Activated CD4-positive, alpha-beta T cell treated with anti-CD3 and anti-CD28 coated beads for 24 hours (primary cell): ENCODE results near the gene GPAT3.
"Not testable (repeated sequence)": the region's sequence is repeated elsewhere in the genome, so short reads cannot be mapped to it uniquely, and the experiment has no call there.

Source experiments
- DNase-seq, 2 donors: peaks; one replicate each; pipeline ENCODE4 v3.0.0-alpha.2; 2020; ENCODE audit warnings: low read depth in 2 of 2

The GPAT3 gene

GRCh38 chr4:83603129-83603528 lies 67.2 kb downstream of the GPAT3 start:
- DNase-seq = no peak

- DNase-seq = no peak
Measured at GRCh38 chr4:83604321-83604720, 68.4 kb downstream of the GPAT3 start.

DNA sequence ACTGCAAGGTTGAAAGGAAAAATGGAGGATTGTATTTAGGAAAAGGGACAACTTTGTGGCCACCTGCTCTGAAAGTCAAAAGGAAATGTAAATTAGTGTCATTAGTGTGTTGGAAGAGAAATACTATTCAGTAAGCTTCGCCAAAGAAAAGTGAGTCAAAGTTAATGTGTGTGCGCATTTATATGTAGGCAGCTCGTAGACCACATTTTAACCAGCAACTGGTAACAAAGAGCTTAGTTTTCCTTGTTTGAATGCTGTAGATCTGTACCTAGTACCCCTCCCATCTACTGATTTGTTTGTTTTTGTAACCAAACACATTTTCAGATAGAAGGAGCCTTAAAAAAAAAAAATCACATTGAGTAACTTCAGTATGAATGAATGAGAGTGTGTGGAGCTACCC lies 69.3 kb downstream of the GPAT3 start:
- no peak for DNase-seq

GRCh38 chr4:83605744-83606172 lies 69.8 kb downstream of the GPAT3 start:
- DNase-seq = no peak

- no peak for DNase-seq
Measured at GRCh38 chr4:83606460-83606859, 70.6 kb downstream of the GPAT3 start.

DNA sequence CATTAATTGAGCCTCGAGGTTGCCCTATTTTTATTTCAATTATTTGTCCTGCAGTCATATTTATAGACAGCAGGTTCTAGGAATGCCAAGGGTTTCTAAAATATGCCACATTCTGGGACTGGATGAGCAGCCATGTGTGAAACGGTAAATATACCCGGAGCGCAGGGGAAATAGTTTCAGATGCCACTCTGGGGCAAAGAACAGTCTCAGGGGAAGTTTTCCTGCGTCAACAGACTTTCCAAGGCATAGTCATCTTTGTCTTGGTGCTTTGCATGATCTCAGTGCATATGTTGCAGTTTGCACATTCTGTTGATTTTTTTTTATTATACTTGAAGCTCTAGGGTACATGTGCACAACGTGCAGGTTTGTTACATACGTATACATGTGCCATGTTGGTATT lies 71.0 kb downstream of the GPAT3 start:
- no peak for DNase-seq

DNA sequence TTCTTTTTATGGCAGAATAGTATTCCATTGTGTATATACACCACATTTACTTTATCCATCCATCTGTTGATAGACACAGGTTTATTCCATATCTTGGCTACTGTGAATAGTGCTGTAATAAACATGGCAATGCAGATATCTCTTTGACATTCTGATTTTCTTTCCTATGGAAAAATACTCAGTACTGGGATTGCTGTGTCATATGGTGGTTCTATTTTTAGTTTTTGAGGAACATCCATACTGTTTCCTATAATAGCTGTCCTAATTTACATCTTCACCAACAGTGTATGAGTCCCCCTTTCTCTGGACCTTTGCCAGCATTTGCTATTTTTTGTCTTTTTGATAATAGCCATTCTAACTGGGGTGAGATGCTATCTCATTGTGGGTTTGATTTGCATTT lies 73.5 kb downstream of the GPAT3 start:
- DNase-seq = no peak

DNA sequence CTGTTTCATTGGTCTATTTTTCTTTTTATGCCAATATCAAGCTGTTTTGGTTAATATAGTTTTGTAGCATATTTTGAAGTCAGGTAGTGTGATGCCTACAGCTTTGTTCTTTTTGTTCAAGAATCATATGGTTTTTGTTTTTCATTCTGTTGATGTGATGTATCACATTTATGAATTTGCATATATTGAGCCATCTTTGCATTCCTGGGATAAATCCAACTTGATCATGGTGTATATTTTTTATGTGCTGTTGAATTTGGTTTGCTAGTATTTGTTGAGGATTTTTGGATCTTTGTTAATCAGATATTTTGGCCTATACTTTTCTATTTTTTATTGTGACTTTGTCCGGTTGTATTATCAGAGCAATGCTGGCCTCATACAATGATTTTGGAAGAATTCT lies 74.8 kb downstream of the GPAT3 start:
- no peak for DNase-seq

DNA sequence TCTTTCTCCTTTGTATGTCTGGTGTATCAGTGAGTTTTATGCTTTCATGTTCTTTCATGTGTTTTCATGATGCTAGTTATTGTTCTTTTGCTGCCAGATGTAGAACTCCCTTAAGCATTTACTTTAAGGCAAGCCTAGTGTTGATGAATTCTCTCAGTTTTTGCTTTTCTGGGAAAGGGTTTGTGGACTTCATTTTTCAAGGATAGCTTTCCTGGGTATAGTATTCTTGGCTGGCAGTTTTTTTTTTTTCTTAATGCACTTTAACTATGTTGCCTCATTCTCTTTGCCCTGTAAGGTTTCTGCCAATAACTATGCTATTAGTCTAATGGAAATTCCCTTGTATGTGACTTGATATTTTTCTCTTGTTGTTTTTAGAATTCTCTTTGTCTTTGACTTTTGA lies 77.1 kb downstream of the GPAT3 start:
- no peak for DNase-seq

- no peak for DNase-seq
Measured at GRCh38 chr4:83613994-83614393, 78.1 kb downstream of the GPAT3 start.

GRCh38 chr4:83616252-83616651 lies 80.3 kb downstream of the GPAT3 start:
- no peak for DNase-seq

- no peak for DNase-seq
Measured at GRCh38 chr4:83617371-83618035, 81.6 kb downstream of the GPAT3 start.

DNA sequence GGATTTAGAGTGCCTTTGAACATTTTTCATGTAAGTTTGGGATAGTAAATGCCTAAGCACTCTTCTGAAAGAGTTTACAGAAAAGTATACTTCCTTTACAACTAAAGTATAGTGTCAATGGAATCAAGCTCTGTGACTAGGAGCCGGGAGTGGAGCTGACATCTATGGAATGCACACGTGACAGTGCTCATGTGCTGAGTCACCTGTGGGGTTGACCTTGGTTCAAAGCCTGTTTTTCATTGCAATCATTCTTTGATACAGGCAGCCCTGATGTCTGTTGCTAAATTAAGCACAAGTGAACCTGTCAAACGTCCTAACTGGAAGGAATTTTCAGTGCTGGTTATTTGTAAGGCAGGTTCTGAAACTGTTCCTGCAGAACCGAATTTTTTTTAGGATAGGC lies 82.5 kb downstream of the GPAT3 start:
- DNase-seq = no peak

DNA sequence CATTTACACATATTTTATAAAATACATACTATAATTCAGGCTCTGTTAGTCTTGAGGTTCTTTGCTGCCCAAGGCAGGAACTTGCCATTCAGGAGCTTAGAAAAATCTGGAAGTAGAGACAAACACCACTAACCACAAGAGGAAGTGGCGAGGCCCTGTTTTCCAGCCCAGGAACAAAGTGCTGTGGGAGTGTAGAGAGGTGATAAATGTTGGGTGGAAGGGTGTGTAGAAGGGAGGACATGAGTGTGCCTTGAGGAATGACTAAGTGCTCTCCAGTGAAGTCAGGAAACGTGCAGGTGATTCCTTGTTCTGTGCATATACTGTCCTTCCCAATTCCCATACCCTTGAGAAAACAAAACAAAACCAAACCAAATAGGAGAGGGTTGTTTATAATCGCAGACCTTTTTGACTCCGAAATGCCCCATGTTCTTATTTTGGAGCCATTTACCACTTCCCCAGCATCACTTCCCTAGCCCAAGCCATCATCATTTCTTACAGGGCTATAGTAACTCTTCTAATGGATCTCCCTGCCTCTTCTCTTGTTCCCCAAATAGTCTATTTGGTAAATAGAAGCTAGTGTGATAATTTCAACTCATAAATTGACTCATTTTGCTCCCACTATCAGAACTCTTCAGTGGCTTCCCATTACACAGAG lies 83.2 kb downstream of the GPAT3 start:
- no peak for DNase-seq

DNA sequence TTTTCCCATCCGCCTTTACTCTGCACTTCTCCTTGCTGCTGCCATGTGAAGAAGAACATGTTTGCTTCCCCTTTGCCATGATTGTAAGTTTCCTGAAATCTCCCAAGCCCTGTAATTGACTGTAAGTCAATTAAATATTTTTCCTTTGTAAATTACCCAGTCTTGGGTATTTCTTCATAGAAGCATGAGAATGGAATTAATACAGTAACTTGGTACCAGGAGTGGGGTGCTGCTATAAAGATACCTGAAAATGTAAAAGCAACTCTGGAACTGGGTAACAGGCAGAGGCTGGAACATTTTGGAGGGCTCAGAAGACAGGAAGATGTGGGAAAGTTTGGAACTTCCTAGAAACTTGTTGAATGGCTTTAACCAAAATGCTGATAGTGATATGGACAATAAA lies 86.2 kb downstream of the GPAT3 start:
- DNase-seq = not testable (repeated sequence)

GRCh38 chr4:83625821-83626220 lies 89.9 kb downstream of the GPAT3 start:
- no peak for DNase-seq

DNA sequence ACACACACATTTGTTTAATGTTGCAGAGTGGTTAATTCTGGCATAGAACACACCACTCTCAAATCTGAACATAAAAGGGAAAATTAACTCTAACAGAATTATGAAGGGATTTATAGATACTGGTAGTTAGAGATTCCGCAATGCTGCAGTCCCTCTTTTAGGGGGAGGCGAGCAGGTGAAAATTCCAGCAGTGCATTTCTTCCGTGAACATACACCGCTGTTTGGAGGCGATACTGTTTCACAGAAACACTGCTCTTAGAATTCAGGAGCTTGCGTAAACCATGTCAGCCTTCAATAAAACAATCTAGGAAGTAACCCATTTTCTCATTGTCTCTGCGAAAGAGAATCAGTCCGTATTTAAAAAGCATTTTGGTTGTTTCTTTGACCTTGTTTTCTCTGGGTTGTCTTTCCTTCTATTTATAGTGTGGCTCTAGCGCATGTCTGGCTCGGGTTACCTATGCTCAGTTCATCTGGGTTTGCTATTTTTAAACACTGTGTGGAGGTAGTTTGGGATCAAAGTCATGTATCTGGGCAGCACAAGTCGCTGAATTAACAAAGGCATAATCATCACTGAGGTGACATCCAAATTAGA lies 90.4 kb downstream of the GPAT3 start:
- no peak for DNase-seq

- DNase-seq = no peak
Measured at GRCh38 chr4:83629945-83630721, 94.2 kb downstream of the GPAT3 start.

DNA sequence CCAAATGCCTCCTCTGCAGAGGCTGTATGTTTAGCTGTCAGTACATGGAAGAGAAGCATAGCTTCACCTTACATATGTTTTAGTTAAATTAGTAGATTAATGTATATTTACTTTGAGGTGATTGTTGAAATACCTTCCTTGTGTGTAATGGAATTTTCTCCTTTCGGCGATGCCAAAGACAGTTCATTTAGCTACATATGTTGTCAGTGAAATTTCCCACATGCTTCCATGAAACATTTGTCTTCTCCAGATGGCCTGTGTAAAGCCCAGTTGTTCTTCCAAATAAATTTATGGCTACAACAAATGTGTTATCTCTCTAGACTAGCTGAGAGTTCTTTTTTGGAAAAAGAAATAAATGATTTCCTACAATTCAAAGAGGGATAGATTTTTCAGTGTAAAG lies 95.2 kb downstream of the GPAT3 start:
- no peak for DNase-seq

DNA sequence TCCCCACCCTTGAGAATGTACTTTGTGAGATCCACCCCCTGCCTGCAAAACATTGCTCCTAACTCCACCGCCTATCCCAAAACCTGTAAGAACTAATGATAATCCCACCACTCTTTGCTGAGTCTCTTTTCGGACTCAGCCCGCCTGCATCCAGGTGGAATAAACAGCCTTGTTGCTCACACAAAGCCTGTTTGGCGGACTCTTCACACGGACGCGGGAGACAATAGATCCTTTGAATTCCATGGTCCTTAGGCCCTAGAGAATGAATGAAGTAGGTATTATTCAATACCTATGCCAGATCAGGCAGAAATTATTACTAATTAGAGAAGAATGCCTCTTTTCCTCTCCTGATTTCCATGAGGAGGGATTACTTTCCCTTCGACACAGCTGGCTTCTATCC lies 101.0 kb downstream of the GPAT3 start:
- DNase-seq = no peak

- peak; percentile 7 to 59 for DNase-seq
Measured at GRCh38 chr4:83639849-83640493, 104.1 kb downstream of the GPAT3 start.

DNA sequence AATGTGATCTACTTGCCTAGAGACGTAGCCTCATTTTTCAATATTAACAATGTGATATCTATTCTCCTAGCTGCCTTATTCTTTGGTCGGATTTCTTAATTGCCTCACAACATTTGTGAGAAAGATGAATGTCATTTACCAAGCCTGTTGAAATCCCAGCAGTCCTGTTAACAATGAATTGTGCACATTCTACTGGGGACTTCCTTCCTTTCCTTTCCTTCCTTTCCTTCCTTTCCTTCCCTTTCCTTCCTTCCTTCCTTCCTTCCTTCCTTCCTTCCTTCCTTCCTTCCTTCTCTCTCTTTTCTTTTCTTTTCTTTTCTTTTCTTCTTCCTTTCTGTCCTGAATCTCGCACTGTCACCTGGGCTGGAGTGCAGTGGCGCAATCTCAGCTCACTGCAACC lies 107.1 kb downstream of the GPAT3 start:
- no peak for DNase-seq
